NCI-H2227 (cell line): ENCODE results near the gene ZFPM1.

Source experiments
- DNase-seq: peaks from one replicate; lab custom pipeline; 2025; ENCODE audit not compliant: unreplicated experiment; lab: John Stamatoyannopoulos, UW

Gene ZFPM1

GRCh38 chr16:88585927-88586581 lies 133.0 kb downstream of the ZFPM1 start:
- DNase-seq: no peak
